Measurements from ENCODE around the gene PACS2.
A peak's percentile ranks its signal among the peaks of the same experiment; 100 is the strongest.

The PACS2 gene

DNA sequence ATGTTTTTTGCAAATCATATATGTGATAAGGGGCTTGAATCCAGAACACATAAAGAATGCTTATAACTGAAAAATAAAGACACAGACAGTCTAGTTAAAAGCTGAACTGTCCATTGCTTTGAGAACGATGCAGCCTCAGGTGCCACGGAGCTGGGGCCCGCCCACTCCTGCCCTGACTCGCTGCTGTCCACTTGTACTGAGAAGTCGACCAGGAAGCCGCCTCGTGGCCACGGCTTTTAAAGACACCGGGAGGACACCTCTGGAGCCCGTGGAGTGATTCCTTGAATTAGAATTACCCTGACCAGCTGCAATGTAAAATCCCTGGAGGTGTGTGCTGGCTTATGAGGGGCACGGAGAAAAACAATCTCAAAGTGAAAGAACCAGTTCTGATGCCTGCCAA is 59.8 kb downstream of the PACS2 start:
- in situ Hi-C loops (cut with HindIII; ENCODE audit: low pct_ligation_motif_present, low sequenced_read_pairs) = no loop called here
- H3K27ac ChIP-seq = no peak overlapping the region
- TF ChIP-seq, protein P1, sequence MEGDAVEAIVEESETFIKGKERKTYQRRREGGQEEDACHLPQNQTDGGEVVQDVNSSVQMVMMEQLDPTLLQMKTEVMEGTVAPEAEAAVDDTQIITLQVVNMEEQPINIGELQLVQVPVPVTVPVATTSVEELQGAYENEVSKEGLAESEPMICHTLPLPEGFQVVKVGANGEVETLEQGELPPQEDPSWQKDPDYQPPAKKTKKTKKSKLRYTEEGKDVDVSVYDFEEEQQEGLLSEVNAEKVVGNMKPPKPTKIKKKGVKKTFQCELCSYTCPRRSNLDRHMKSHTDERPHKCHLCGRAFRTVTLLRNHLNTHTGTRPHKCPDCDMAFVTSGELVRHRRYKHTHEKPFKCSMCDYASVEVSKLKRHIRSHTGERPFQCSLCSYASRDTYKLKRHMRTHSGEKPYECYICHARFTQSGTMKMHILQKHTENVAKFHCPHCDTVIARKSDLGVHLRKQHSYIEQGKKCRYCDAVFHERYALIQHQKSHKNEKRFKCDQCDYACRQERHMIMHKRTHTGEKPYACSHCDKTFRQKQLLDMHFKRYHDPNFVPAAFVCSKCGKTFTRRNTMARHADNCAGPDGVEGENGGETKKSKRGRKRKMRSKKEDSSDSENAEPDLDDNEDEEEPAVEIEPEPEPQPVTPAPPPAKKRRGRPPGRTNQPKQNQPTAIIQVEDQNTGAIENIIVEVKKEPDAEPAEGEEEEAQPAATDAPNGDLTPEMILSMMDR (IDR thresholded peaks at IDR 0.05; ENCODE audit: low read depth, low read length, missing control alignments) = no peak
- H3K4me3 ChIP-seq (ENCODE audit: low read depth, low read length) = no peak overlapping the region
- DNase-seq = no peak
- H3K36me3 ChIP-seq (replicated peaks) = no peaks in the 10 kb centered on the region
- no peaks in the 10 kb centered on the region for H3K27me3 ChIP-seq (replicated peaks)

DNA sequence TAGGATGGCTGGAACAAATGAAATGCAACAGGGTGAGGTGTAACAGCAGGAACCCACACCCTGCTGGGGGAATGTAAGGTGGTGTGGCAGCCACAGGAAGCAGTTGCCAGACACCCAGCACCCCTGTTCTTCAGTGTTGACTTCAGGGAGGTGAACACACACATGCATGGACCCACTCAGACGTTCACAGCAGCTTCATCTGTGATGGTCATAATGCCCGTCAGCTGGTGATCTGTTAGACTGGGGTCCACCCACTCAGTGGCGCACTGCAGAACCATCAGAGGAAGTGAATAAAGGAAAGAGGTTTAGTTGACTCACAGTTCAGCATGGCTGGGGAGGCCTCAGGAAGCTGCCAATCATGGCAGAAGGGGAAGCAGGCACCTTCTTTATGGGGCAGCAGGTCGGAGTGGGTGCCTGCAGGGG is 61.1 kb downstream of the PACS2 start:
- Histone ChIP-seq H3K4me3 (ENCODE audit: low read depth, low read length) (no peak overlapping the region), H3K27ac (no peak overlapping the region), H3K27me3 (replicated peaks) (no peaks in the 10 kb centered on the region), H3K36me3 (replicated peaks) (no peaks in the 10 kb centered on the region)
- in situ Hi-C loops (cut with HindIII; ENCODE audit: low pct_ligation_motif_present, low sequenced_read_pairs) = no loop called here
- TF ChIP-seq, protein P1 (IDR thresholded peaks at IDR 0.05; ENCODE audit: low read depth, low read length, missing control alignments) = no peak
- DNase-seq = peak; percentile 18

DNA sequence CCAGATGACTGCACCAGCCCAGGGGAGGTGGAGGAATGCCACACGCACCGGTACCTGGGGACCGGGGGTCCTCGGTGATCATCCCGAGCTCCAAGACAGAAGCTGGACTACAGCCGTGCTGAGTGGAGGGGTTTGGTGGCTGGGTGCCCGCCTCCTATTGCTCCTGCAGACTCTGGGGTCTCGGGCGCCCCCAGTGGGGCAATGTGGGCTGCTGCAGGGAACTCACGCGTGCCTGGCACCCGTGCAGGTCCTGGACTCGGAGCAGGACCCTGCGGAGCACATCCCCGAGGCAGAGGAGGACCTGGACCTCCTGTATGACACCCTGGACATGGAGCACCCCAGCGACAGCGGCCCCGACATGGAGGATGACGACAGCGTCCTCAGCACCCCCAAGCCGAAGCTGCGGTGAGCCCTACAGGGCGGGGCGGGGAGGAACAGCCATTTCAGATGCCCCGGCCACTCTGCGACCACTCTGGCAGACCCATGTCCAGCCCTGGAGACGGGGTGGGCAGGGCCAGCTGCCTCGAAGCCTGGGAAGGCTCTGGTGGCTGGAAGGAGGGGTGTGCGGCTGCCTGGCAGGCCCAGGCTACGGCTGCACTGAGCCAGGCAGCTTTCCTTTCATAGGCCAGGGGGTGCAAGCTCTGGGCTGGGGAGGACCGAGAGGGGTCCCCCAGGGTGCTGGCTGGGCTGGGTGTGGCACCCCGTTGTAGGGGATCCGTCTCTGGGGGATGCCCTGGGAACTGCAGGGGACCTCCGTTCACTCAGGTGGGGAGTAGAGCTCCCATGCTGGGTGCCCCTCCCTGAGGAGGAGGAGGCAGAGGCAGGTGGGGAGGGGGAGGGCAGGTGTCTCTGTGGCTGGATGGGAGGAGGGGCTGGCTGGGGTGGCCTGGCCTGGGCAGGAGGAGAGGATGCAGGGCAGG is 62.2 kb downstream of the PACS2 start:
- H3K36me3 ChIP-seq (replicated peaks) = no peaks in the 10 kb centered on the region
- TF ChIP-seq, protein P1 (IDR thresholded peaks at IDR 0.05; ENCODE audit: low read depth, low read length, missing control alignments) = no peak
- H3K27ac ChIP-seq = no peak overlapping the region
- in situ Hi-C loops (cut with HindIII; ENCODE audit: low pct_ligation_motif_present, low sequenced_read_pairs) = no loop called here
- H3K27me3 ChIP-seq (replicated peaks) = no peaks in the 10 kb centered on the region
- no peak for DNase-seq
- H3K4me3 ChIP-seq (ENCODE audit: low read depth, low read length) = no peak overlapping the region

DNA sequence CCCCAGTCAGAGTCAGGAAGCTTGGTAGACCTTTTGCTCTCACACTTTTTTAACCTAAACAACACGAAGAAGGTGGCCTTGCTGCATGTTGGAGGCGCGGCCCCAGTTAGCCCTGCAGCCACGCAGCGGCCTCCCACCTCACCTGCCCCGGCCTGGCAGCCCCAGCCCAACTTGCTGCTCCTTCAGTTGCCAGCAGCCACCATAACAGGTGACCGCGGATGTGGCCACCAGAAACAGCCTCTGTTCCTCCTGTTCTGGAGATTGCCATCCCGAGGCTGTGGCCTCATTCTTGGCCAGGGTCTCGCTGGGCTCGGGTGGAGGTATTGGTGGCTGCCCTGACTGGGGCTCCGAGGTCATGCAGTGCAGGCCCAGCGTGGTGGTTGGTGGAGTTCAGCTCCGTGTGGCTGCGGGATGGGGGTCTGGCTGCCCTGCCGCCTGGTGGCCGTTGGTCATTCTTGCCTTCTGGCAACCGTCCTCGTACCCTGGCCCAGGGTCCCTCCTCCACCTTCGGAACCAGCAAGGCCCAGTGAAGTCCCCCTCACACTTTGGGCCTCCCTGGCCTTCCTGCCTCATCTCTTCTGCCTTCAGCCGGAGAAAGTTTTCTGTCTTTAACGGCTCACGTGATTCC is 63.1 kb downstream of the PACS2 start:
- H3K4me3 ChIP-seq (ENCODE audit: low read depth, low read length) = no peak overlapping the region
- no peaks in the 10 kb centered on the region for H3K36me3 ChIP-seq (replicated peaks)
- H3K27me3 ChIP-seq (replicated peaks) = no peaks in the 10 kb centered on the region
- H3K27ac ChIP-seq = no peak overlapping the region
- TF ChIP-seq, protein P1 (IDR thresholded peaks at IDR 0.05; ENCODE audit: low read depth, low read length, missing control alignments) = no peak
- in situ Hi-C loops (cut with HindIII; ENCODE audit: low pct_ligation_motif_present, low sequenced_read_pairs) = no loop called here
- no peak for DNase-seq

DNA sequence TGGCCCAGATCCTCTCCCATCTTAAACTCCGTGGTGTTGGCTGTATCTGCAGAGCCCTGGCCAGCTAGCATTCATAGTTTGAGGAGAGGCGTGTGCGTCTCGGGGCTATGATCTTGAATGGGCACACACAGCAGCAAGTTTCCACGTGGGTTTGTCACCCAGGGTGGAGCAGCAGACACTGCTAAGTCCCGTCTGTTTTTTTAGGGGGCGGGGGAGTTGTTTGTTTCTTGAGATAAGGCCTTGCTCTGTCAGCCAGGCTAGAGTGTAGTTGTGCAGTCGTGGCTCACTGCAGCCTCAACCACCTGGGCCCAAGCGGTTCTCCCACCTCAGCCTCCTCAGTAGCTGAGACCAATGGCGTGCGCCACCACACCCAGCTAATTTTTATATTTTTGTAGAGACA is 63.7 kb downstream of the PACS2 start:
- in situ Hi-C loops (cut with HindIII; ENCODE audit: low pct_ligation_motif_present, low sequenced_read_pairs) = no loop called here
- H3K27me3 ChIP-seq (replicated peaks) = no peaks in the 10 kb centered on the region
- TF ChIP-seq, protein P1 (IDR thresholded peaks at IDR 0.05; ENCODE audit: low read depth, low read length, missing control alignments) = no peak
- no peak overlapping the region for H3K4me3 ChIP-seq (ENCODE audit: low read depth, low read length)
- H3K27ac ChIP-seq = no peak overlapping the region
- peaks cover 1% of the 10 kb centered on the region for H3K36me3 ChIP-seq (replicated peaks)
- no peak for DNase-seq

Measured in brain microvascular endothelial cell (primary cell).